Body of pancreas (tissue), 4 donors: Measurements from ENCODE around the gene TCF7L1.

Experiments
- POLR2A ChIP-seq, 3 donors: fragments of 450-650 bp; IDR thresholded peaks; one replicate each; pipeline ENCODE4 v1.6.1; 2016; ENCODE audit warnings: antibody characterized with exemption in 3 of 3, mild to moderate bottlenecking in 2 of 3
- TF ChIP-seq, protein P1 (sequence below), 7 experiments: fragments of 450-650 bp in 4 of 7; fragments of 200-600 bp in 3 of 7; sonication (generic) in 3 of 7; IDR thresholded peaks; one replicate each; pipeline ENCODE4 v1.5.1; 2016 to 2019; ENCODE audit warnings: antibody characterized with exemption in 7 of 7

DNA sequence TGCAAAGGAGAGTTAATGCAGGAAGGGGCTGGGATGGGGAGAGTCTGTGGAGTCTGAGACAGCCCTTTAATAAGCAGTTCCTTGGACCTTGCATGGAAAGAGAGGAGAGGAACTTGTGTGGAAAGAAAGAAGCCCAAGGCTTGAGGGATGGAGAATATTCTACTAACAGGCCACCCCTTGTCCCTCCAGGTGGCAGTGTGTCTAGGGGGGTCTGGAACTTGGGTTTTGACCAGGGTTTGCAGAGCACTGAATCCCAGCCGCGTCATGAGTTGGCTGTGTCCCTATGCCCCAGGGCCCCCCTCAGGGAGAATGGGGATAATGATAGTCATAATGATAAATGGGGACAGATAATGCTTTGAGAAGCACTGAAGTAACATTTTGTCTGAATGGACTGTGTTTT is 15.0 kb downstream of the TCF7L1 start:
- TF ChIP-seq, protein P1, sequence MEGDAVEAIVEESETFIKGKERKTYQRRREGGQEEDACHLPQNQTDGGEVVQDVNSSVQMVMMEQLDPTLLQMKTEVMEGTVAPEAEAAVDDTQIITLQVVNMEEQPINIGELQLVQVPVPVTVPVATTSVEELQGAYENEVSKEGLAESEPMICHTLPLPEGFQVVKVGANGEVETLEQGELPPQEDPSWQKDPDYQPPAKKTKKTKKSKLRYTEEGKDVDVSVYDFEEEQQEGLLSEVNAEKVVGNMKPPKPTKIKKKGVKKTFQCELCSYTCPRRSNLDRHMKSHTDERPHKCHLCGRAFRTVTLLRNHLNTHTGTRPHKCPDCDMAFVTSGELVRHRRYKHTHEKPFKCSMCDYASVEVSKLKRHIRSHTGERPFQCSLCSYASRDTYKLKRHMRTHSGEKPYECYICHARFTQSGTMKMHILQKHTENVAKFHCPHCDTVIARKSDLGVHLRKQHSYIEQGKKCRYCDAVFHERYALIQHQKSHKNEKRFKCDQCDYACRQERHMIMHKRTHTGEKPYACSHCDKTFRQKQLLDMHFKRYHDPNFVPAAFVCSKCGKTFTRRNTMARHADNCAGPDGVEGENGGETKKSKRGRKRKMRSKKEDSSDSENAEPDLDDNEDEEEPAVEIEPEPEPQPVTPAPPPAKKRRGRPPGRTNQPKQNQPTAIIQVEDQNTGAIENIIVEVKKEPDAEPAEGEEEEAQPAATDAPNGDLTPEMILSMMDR (IDR thresholded peaks at IDR 0.05) = no peak
- no peak for TF ChIP-seq POLR2A (IDR thresholded peaks at IDR 0.05)
